HK-2 (cell line): Measurements from ENCODE around the gene MAPKAP1.
"Not testable (repeated sequence)": the region's sequence is repeated elsewhere in the genome, so short reads cannot be mapped to it uniquely, and the experiment has no call there.

ENCODE experiments used
- DNase-seq: peaks from one replicate; pipeline ENCODE4 v3.0.0-alpha.2; 2018; ENCODE audit not compliant: unreplicated experiment

The MAPKAP1 gene

GRCh38 chr9:125411171-125411756 is 295.7 kb downstream of the MAPKAP1 start:
- no peak for DNase-seq

- no peak for DNase-seq
These were observed 296.5 kb downstream of the MAPKAP1 start for GRCh38 chr9:125410522-125410894.

- peak; percentile 28 for DNase-seq
These were observed 297.1 kb downstream of the MAPKAP1 start for GRCh38 chr9:125409637-125410521.

GRCh38 chr9:125409217-125409636 is 297.8 kb downstream of the MAPKAP1 start:
- no peak for DNase-seq

- peak; percentile 82 for DNase-seq
These were observed 298.8 kb downstream of the MAPKAP1 start for GRCh38 chr9:125407974-125408900.

GRCh38 chr9:125407432-125407973 is 299.5 kb downstream of the MAPKAP1 start:
- DNase-seq = no peak

GRCh38 chr9:125406810-125407087 is 300.3 kb downstream of the MAPKAP1 start:
- DNase-seq = no peak

- peak; percentile 32 for DNase-seq
These were observed 300.8 kb downstream of the MAPKAP1 start for GRCh38 chr9:125405938-125406809.

- no peak for DNase-seq
These were observed 302.3 kb downstream of the MAPKAP1 start for GRCh38 chr9:125404733-125405132.

- no peak for DNase-seq
These were observed 306.0 kb downstream of the MAPKAP1 start for GRCh38 chr9:125400725-125401716.

- DNase-seq = not testable (repeated sequence)
These were observed 306.8 kb downstream of the MAPKAP1 start for GRCh38 chr9:125400232-125400631.

GRCh38 chr9:125399666-125400065 is 307.3 kb downstream of the MAPKAP1 start:
- no peak for DNase-seq

- DNase-seq = no peak
These were observed 307.8 kb downstream of the MAPKAP1 start for GRCh38 chr9:125399165-125399564.

GRCh38 chr9:125398243-125398642 is 308.8 kb downstream of the MAPKAP1 start:
- no peak for DNase-seq

- DNase-seq = no peak
These were observed 309.3 kb downstream of the MAPKAP1 start for GRCh38 chr9:125397736-125398135.

GRCh38 chr9:125396799-125397198 is 310.2 kb downstream of the MAPKAP1 start:
- no peak for DNase-seq

GRCh38 chr9:125393426-125393825 is 313.6 kb downstream of the MAPKAP1 start:
- DNase-seq = no peak

- DNase-seq = no peak
These were observed 315.3 kb downstream of the MAPKAP1 start for GRCh38 chr9:125391704-125392103.

GRCh38 chr9:125388978-125389377 is 318.0 kb downstream of the MAPKAP1 start:
- no peak for DNase-seq
